GM21529 (cell line): ENCODE data around the gene MED20.

Source experiments
- ATAC-seq: cut with Tn5 transposase; IDR thresholded peaks from one replicate; pipeline ENCODE4 v1.9.1; 2021; ENCODE audit not compliant: unreplicated experiment

Gene MED20

DNA sequence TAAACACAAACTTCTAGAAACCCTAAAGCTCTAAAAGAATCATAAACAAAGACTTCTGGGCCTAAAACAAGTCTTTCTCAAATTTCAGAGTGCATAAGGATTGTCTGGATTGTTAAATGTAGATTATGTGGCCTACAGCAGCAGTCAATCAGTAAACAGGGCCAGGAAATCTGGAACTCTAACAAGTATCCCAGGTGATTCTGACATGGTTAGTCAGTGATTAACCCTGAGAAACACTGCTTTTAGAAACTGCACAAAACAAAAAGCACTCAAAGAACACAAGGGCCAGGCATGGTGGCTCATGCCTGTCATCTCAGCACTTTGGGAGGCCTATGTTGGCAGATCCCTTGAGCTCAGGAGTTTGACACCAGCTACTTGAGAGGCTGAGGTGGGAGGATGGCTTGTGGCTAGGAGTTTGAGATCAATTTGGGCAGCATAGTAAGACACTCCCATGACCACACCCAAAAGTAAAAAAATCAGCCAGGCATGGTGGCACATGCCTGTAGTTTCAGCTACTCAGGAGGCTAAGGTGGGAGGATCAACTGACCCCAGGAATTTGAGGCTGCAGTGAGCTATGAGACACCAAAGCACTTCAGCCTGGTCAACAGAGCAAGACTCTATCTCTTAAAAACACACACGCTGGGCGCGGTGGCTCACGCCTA, 5.9 kb downstream of the MED20 start:
- no peak for ATAC-seq

DNA sequence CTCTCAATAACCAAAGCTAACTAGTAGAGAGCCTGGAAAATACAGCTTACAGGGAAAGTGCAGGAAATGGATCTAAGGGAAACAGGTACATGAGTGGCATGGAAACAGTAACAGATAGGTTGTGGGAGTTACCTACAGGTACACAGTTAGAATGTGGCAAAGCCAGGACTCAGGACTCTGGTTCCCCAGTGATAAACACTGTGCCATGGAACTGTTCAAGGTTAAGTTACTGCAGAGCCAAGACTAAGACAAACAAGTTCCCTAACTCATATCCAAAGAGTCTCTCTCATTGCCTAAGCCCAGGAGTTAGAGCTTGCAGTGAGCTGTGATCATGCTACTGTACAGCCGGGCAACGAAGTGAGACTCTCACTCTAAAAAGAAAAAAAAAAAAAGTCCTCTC, 6.6 kb downstream of the MED20 start:
- ATAC-seq = no peak

GRCh38 chr6:41909727-41910126, 11.2 kb downstream of the MED20 start:
- no peak for ATAC-seq

DNA sequence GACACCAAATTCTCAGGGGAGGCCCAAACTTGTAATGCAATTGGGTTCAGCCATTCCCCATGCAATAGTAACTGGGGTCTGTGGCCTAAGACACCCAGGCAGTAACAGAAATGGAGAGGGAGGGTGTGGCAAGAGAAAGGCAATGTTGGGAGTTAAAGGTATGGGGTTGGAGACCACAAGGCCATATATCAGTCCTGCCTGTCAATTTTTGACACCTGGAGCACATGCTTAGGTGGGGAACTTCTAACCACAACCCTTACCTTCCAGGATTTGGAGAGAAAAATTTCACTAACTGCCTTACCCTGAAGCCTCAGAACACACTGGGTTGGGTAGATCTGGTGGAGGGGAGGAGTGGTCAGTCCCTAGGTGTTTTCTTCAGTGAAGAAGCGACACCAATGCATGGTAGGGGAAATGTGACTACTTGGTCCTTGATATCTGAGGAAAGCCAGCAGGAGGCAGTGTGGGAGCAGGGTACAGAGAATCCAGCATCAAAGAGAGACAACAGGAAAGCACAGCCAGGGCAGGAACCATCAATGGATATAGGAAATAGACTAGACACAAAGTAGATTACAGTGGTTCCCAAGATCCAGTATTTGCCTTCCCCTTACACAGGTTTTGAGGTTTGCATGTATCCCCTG, 18.9 kb downstream of the MED20 start:
- ATAC-seq = no peak

GRCh38 chr6:41900861-41901260, 20.1 kb downstream of the MED20 start:
- no peak for ATAC-seq

DNA sequence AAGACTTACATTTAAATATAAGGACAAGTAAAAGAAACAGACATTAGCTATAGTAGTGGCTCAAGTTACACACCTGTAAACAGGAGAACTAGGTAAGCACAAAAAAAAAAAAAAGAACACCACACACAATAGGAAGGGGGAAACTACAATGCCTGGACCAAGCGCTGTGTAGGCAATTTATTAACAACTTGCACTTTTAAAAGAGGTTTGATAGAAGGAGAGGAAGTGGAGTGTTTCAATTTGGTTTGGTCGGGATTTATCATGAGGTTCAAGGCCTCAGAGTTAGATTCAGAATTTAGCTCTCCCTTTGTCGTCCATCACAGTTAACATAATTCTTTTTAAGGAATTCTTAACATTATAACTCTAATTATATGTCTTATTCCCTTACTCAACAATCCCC, 24.7 kb downstream of the MED20 start:
- no peak for ATAC-seq

DNA sequence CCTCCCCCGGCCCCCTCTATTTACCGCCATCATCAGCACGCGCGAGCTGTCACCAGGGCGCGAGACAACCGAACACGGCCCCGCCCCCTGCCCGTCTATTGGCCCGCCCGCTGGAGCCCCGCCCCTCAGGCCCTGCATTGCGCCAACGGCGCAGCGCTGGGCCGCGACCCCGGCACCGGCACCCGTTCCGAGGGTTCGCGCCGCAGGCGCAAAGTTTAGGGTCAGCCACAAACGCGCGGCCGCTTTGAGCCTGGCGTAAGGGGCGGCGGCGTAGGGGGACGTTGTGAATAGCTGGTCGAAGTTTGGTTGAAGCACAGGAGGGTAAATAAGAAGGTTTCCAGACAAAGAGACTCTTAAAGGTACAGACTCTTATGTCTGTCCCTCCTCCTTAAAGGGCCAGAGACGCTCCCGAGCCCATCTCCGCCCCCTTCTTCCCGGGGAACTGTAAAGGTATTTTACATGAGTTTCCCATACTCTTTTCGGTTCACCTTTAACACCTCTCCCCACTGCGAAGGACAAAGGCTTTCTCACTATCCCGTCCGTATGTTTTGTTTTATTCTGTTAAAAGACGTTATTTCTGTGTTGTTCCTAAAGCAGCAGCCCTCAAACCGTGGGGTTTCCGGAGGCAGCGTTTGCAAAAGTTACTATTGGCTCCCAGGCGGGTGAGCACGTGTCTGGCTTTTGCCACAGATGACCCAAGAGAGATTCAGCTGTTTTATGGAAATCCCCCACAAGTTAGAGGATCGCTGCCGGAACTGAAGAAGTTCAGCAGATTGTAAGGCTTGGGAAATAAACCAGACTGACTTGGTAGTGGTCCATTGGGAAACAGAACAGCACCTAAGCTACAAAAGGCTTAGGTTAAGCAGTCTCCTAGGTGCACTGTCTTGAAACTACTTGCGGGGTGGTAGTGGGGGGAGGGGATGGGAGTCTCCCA, 25.4 kb downstream of the MED20 start, which contains the start of gene USP49:
USP49 (minus strand) TSS at position 76 of the 934 bp plus-strand sequence. CDS start 88,392 bp downstream, outside the sequence.
- peak; percentile 82 for ATAC-seq

DNA sequence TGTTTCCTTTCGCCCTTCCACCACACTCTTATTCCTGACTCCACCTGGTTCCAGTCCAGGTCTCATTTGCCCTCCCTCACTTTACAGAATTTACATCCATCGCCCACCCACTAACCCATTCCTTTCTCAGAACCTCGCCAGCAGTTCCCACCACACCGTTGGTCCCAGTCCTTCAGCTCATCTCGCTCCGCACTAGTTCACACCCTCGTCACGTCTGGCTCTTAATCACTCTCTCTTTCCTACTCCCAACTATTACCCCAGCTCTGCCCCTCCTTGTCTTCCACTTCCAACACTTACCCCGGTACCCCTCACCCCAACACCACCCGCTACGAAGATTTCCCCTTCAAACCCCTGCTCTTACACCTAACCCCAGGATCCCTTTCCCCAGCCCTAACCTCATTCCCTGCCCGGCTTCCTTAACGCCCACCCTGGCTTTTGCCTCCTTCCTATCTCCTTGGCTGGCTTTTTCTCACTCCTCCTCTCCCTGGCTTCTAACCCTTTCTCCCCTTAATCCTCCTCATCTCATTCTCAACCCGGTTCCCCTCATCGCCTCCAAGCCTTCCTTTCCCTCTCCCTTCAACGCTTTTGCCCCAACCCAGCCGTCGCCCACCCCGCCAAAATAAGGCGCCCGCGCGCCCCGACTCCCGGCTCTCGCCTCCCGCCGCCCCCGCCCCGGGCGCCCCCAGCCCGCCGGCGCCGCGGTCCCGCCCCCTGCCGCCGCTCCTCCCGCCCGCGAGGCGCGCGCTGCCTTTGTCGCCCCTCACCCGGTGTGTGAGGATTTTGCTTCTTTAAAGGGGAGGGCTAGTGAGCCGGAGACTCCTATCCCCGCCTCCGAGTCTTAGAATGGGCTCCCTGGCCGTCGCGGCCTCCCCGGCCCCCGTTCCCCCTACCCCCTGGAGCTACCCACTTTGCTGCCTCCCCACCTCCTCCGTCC, 26.3 kb downstream of the MED20 start:
- ATAC-seq = peak; percentile 25

GRCh38 chr6:41892921-41893564, 27.9 kb downstream of the MED20 start:
- ATAC-seq = no peak

- no peak for ATAC-seq
Measured at GRCh38 chr6:41887331-41887751, 33.6 kb downstream of the MED20 start.

- no peak for ATAC-seq
Measured at GRCh38 chr6:41885930-41886329, 35.0 kb downstream of the MED20 start.

DNA sequence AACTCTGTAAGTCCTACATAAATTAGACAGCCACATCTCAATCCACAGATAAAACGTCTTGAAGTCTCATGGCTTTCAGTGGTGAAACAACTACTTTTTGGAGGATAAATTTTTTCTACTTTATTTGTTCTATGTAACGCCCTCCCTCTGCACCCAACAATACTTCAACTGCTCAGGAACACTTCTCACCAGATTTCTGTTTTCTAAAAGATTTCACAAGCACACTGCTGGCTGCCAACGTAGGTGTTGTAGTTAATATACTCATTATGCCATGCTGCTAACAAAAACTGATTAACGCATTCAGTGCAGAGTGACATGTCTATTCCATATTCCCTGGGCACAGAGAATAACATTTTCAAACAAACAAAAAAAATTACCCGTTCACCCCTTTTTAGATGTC, 36.0 kb downstream of the MED20 start:
- ATAC-seq = no peak

DNA sequence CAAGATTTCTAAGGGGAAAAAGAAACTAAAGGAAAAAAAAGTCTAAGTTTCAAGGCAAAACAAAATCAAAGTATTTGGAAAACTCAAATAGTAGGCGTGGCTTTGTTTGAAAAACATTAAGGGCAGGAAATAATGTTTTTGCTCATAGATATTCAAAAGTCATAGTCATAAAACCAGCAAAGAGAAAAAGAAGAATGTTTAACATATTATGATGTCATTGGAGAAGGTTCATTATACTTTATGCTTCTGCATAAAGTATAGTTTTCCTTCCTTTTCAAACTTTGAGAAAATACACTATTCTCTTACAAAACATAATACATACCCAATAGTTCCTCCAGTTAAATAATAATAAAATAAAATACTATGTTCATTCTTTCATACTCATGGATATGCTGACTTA, 39.4 kb downstream of the MED20 start:
- no peak for ATAC-seq

DNA sequence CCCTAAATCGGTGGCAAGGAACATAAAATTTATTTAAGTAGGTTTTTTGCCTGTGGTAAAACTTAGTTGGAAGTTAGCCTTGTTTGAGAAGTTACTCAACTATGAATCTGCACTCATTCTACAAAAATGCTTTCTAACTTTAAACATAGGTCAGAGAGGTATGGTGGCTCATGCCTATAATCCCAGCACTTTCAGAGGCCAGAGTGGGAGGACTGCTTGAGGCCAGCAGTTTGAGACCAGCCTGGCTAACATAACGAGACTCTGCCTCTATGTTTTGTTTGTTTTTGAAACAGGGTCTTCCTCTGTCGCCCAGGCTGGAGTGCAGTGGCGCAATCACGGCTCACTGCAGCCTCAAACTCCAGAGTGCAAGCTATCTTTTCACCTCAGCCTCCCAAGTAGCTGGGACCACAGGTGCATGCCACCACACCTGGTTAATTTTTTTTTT, 42.0 kb downstream of the MED20 start:
- ATAC-seq = no peak

GRCh38 chr6:41878246-41878645, 42.7 kb downstream of the MED20 start:
- no peak for ATAC-seq

GRCh38 chr6:41877051-41877680, 43.8 kb downstream of the MED20 start:
- ATAC-seq = no peak

GRCh38 chr6:41874741-41875140, 46.2 kb downstream of the MED20 start:
- ATAC-seq = no peak

DNA sequence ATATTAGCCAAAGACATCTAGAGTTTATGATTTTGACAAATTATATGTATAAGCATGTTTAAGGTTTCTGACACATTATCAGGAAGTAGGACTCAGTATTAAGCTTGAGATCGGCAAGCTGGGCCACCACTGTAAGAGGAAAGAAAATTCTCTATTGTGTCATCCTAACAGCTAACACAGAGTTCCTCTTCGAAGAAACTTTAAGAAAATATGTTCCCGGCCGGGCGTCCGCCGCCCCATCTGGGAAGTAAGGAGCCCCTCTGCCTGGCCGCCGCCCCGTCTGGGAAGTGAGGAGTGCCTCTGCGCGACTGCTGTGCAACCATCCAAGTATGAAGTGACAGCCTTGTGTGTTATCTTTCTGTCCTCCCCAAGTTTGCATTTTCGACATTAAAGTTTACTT, 48.8 kb downstream of the MED20 start:
- ATAC-seq = no peak

- ATAC-seq = no peak
Measured at GRCh38 chr6:41871691-41872090, 49.2 kb downstream of the MED20 start.

DNA sequence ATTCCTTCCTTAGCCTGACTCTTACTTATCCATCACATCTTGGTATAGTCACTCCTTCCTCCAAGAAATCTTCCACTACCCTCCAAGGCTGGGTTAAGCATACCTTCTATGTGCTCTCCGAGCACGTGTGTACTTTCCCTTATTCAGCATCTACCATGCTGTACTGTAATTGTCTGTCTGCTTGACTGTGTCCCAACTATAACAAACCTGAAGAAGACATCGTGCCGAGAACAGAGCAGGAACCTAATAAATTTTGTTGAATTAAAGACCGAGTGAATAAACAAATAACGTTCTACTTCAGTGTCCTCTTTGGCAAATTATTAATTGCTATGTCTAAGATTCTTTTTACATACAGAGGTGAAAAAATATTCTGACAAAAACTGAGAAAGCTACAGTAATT, 61.6 kb downstream of the MED20 start:
- no peak for ATAC-seq
